Osteoblast (primary cell): ENCODE results near the gene RSRC1. TPM values are rescaled to one million over a fixed set of nuclear protein-coding genes. Genes with fewer than 3 reads are reported as not detected.

Experiments
- DNase-seq: peaks from one replicate; pipeline ENCODE4 v3.0.0; 2011; ENCODE audit warnings: low spot score, mixed read lengths; ENCODE audit not compliant: insufficient read length; ENCODE audit errors: missing footprints
- H2AFZ ChIP-seq: 2 replicates; pipeline ENCODE4 v1.6.0; 2011; ENCODE audit warnings: mild to moderate bottlenecking, low read length
- H3K27ac ChIP-seq: 2 replicates; pipeline ENCODE4 v1.5.1; 2011; ENCODE audit warnings: mild to moderate bottlenecking, low read depth, low read length, moderate library complexity
- H3K27me3 ChIP-seq: 2 replicates; pipeline ENCODE4 v1.6.0; 2012; ENCODE audit warnings: mild to moderate bottlenecking, control low read depth, inconsistent platforms, low read length, moderate library complexity; ENCODE audit not compliant: insufficient read depth
- H3K36me3 ChIP-seq: 2 replicates; pipeline ENCODE4 v1.5.1; 2011; ENCODE audit warnings: mild to moderate bottlenecking, low read length, control low read depth, moderate library complexity; ENCODE audit not compliant: insufficient read depth
- H3K4me1 ChIP-seq: 2 replicates; pipeline ENCODE4 v1.5.1; 2011; ENCODE audit warnings: mild to moderate bottlenecking, low read length, control low read depth, moderate library complexity; ENCODE audit not compliant: insufficient read depth
- H3K4me2 ChIP-seq: 2 replicates; pipeline ENCODE4 v1.6.0; 2011; ENCODE audit warnings: mild to moderate bottlenecking, low read length; ENCODE audit not compliant: insufficient read depth
- H3K4me3 ChIP-seq: fragments of 200-600 bp; sonication (generic); 3 replicates; pipeline ENCODE4 v1.5.1; 2012; ENCODE audit warnings: mild to moderate bottlenecking, low read length, inconsistent platforms; ENCODE audit not compliant: insufficient read depth
- H3K79me2 ChIP-seq: 2 replicates; pipeline ENCODE4 v1.6.0; 2012; ENCODE audit warnings: mild to moderate bottlenecking, low read length, control low read depth, inconsistent platforms; ENCODE audit not compliant: insufficient read depth
- H3K9me3 ChIP-seq: 2 replicates; pipeline ENCODE4 v1.5.1; 2011; ENCODE audit warnings: low read depth, low read length, control low read depth
- H4K20me1 ChIP-seq: 2 replicates; pipeline ENCODE4 v1.6.0; 2012; ENCODE audit warnings: mild to moderate bottlenecking, low read length, control low read depth; ENCODE audit not compliant: insufficient read depth
- CTCF ChIP-seq: IDR thresholded peaks from 2 replicates; pipeline ENCODE4 v1.5.1; 2011; ENCODE audit warnings: mild to moderate bottlenecking, low read depth, low read length, moderate library complexity; ENCODE audit errors: extremely low read depth
- total RNA-seq: library from RNA; depleted of rRNA; stranded (reverse); fragments of >200 nt; gene quantifications from 2 replicates; pipeline ENCODE4 v1.2.3, GENCODE V29; 2012

RSRC1 gene
- total RNA-seq, 1 donor = 69.8 TPM

- Histone ChIP-seq H3K27me3 (no peaks in the 10 kb centered on the region), H3K36me3 (no peaks in the 10 kb centered on the region), H4K20me1 (no peaks in the 10 kb centered on the region), H3K4me1 (no peaks in the 10 kb centered on the region), H3K9me3 (no peaks in the 10 kb centered on the region), H2AFZ (no peak overlapping the region), H3K27ac (no peak overlapping the region), H3K4me2 (no peak overlapping the region), H3K79me2 (no peaks in the 10 kb centered on the region), H3K4me3 (no peak overlapping the region)
- no peak for DNase-seq
- TF ChIP-seq CTCF = no peak
These were observed 353.7 kb downstream of the RSRC1 start for GRCh38 chr3:158463556-158463955.

GRCh38 chr3:158465074-158465473 is 355.2 kb downstream of the RSRC1 start:
- no peak overlapping the region for H3K4me2 ChIP-seq
- DNase-seq = no peak
- H3K36me3 ChIP-seq = no peaks in the 10 kb centered on the region
- H3K27ac ChIP-seq = no peak overlapping the region
- no peak overlapping the region for H2AFZ ChIP-seq
- H4K20me1 ChIP-seq = no peaks in the 10 kb centered on the region
- no peak overlapping the region for H3K4me3 ChIP-seq
- no peaks in the 10 kb centered on the region for H3K9me3 ChIP-seq
- no peak for TF ChIP-seq CTCF
- no peaks in the 10 kb centered on the region for H3K79me2 ChIP-seq
- no peaks in the 10 kb centered on the region for H3K4me1 ChIP-seq
- H3K27me3 ChIP-seq = no peaks in the 10 kb centered on the region

DNA sequence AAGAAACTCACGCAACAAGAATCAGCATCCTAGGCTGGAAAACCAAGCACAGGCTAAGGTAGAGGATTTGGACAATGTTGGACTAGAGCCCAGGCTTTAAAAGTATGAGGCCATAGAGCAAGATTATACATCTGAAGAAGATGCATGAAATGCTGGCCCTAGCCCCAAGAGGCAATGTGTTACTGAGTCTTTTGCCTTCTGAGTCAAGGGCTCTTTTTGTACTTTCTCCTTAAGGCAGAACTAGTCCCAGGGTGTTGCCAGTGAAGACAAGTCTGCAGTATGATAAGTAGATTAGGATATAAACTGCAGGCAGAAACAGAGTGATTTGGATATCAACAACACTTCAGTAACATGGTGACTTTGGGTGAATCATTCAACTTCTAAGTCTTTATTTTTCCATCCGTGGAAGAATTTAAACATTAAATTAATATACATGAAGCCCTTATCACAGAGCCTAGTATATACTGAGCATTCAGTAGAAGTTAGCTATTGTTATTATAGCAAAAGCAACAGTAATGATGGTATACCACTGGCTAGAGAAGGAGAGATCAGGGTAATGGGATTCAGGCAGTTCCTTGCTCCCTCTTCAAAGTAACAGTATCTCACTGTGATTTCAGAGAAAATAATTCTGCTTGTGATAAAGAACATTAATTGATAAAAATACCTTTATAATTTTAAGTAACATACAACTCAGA is 361.2 kb downstream of the RSRC1 start:
- H3K27me3 ChIP-seq = no peaks in the 10 kb centered on the region
- peaks cover 5% of the 10 kb centered on the region for H3K4me1 ChIP-seq
- H3K79me2 ChIP-seq = no peaks in the 10 kb centered on the region
- H2AFZ ChIP-seq = no peak overlapping the region
- peak; percentile 5 for DNase-seq
- no peaks in the 10 kb centered on the region for H3K9me3 ChIP-seq
- H3K4me2 ChIP-seq = no peak overlapping the region
- no peak for TF ChIP-seq CTCF
- H3K36me3 ChIP-seq = no peaks in the 10 kb centered on the region
- H4K20me1 ChIP-seq = no peaks in the 10 kb centered on the region
- H3K4me3 ChIP-seq = no peak overlapping the region
- peak overlapping the region; percentile 57 for H3K27ac ChIP-seq

- Histone ChIP-seq H3K27me3 (no peaks in the 10 kb centered on the region), H3K27ac (no peak overlapping the region), H3K4me1 (peaks cover 5% of the 10 kb centered on the region), H3K9me3 (no peaks in the 10 kb centered on the region), H3K36me3 (no peaks in the 10 kb centered on the region), H3K79me2 (no peaks in the 10 kb centered on the region), H3K4me2 (no peak overlapping the region), H3K4me3 (no peak overlapping the region), H2AFZ (no peak overlapping the region), H4K20me1 (no peaks in the 10 kb centered on the region)
- no peak for TF ChIP-seq CTCF
- peak; percentile 90 for DNase-seq
These were observed 361.9 kb downstream of the RSRC1 start for GRCh38 chr3:158471639-158472294.
